Thyroid gland (tissue), 4 donors: ENCODE measurements around the gene FAM171A1. TPM values are rescaled to one million over a fixed set of nuclear protein-coding genes. Genes with fewer than 3 reads are reported as not detected.

Experiments
- DNase-seq, 2 donors: peaks; one replicate each; pipeline ENCODE4 v3.0.0-alpha.2; 2019
- H3K27ac ChIP-seq, 3 donors: fragments of 200-600 bp; sonication (generic); 1 replicate in 2 of 3; 2 replicates in 1 of 3; pipeline ENCODE4 v1.5.1; 2016 to 2019; ENCODE audit warnings: mild to moderate bottlenecking in 1 of 3, moderate library complexity in 1 of 3
- H3K27me3 ChIP-seq: fragments of 200-600 bp; sonication (generic); one replicate; pipeline ENCODE4 v1.5.1; 2019
- H3K36me3 ChIP-seq, 2 donors: fragments of 200-600 bp; sonication (generic); one replicate each; pipeline ENCODE4 v1.5.1; 2016 to 2019
- H3K4me1 ChIP-seq, 2 donors: fragments of 200-600 bp; sonication (generic); one replicate each; pipeline ENCODE4 v1.5.1; 2017 to 2019
- H3K4me3 ChIP-seq, 3 donors: fragments of 200-600 bp; sonication (generic); replicated peaks in 1 of 3; 1 replicate in 2 of 3; 2 replicates in 1 of 3; pipeline ENCODE4 v1.5.1; 2016; ENCODE audit warnings: mild to moderate bottlenecking in 1 of 3
- H3K9me3 ChIP-seq: fragments of 200-600 bp; sonication (generic); one replicate; pipeline ENCODE4 v1.5.1; 2017
- POLR2A ChIP-seq, 2 donors: fragments of 450-650 bp; IDR thresholded peaks; one replicate each; pipeline ENCODE4 v1.6.1; 2017; ENCODE audit warnings: antibody characterized with exemption in 2 of 2, mild to moderate bottlenecking in 2 of 2, moderate library complexity in 1 of 2
- WGBS, 2 donors: methylation state at CpG; one replicate each; pipeline ENCODE4 v1.1.5; 2017; 5-methylcytosine and 5-hydroxymethylcytosine counted together
- intact Hi-C: fragments of 100-400 bp; cut with DNase I; formaldehyde crosslinking; loops from one replicate; pipeline ENCODE4 v1.15.1; 2023
- total RNA-seq, 4 donors: library from RNA; depleted of rRNA; stranded (reverse); fragments of >200 nt; gene quantifications; one replicate each; pipeline ENCODE4 v1.2.3, GENCODE V29; 2016
- TF ChIP-seq, protein P1 (sequence below), 6 experiments: fragments of 200-600 bp in 3 of 6; fragments of 450-650 bp in 3 of 6; sonication (generic) in 3 of 6; IDR thresholded peaks; one replicate each; pipeline ENCODE4 v1.5.1; 2016 to 2019; ENCODE audit warnings: antibody characterized with exemption in 6 of 6, mild to moderate bottlenecking in 2 of 6, inconsistent platforms in 1 of 6, moderate library complexity in 1 of 6

FAM171A1 gene
- total RNA-seq, 4 donors from 2014 or later: 10.2 to 14.9 (median 13.3) TPM

DNA sequence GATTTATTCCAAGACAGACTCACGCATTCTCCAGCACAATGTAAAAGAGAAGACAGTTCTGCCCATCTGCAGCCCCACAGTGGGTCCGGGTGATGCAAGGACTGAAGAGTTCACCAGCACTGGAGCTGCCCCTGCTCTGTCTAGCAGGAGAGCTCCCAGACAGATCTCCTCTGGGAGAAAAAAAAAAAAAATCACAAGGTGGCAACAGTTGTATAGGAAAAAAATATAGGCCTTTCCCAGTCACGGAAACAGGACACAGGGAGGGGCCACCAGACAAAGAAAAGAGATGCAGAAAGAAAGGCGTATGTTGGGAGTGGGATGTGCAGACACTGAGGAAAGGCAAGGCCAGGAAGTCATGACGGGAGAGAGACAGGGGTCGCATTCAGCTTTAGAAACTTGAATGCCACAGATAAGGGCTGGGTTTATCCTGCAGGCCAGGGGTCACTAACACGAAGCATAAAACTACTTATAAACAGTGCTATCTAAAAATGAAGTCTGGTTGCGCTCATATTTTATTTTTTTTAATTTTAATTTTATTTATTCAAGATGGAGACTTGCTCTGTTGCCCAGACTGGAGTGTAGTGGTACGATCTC, 54.1 kb downstream of the FAM171A1 start:
- no peak overlapping the region for H3K4me3 ChIP-seq
- DNase-seq: no peak
- no peak overlapping the region for H3K27ac ChIP-seq
- intact Hi-C loops: no loop called here
- TF ChIP-seq, protein P1, sequence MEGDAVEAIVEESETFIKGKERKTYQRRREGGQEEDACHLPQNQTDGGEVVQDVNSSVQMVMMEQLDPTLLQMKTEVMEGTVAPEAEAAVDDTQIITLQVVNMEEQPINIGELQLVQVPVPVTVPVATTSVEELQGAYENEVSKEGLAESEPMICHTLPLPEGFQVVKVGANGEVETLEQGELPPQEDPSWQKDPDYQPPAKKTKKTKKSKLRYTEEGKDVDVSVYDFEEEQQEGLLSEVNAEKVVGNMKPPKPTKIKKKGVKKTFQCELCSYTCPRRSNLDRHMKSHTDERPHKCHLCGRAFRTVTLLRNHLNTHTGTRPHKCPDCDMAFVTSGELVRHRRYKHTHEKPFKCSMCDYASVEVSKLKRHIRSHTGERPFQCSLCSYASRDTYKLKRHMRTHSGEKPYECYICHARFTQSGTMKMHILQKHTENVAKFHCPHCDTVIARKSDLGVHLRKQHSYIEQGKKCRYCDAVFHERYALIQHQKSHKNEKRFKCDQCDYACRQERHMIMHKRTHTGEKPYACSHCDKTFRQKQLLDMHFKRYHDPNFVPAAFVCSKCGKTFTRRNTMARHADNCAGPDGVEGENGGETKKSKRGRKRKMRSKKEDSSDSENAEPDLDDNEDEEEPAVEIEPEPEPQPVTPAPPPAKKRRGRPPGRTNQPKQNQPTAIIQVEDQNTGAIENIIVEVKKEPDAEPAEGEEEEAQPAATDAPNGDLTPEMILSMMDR (IDR thresholded peaks at IDR 0.05): no peak
- no peak for TF ChIP-seq POLR2A (IDR thresholded peaks at IDR 0.05)
- H3K27me3 ChIP-seq: no peaks in the 10 kb centered on the region
- H3K36me3 ChIP-seq: no peaks in the 10 kb centered on the region
- 89 to 91% methylated on average over 9 of the region's 9 CpGs for WGBS, 2 donors
- peaks cover 8 to 14% of the 10 kb centered on the region in 2 donors for H3K4me1 ChIP-seq
- no peaks in the 10 kb centered on the region for H3K9me3 ChIP-seq

DNA sequence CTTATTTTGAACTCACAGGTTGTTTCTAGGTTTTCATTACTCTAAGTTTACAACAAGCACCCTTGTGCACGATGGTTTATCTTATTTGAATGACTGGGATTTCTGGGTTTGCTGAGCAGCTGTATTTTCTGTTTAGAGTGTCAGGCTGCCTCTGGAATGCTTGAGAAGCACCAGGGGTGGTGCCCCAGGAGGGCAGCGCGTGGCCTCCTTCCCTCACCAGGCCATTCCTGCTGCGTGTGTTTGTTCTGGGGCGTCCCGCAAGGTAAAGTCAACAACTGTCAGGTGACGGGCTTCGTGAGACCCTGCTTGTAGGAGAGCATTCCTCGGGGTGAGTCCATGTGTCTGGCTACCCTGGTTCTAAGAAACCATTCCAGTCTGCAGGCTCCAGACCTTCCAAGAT, 54.9 kb downstream of the FAM171A1 start:
- Histone ChIP-seq H3K27me3 (no peaks in the 10 kb centered on the region), H3K4me3 (no peak overlapping the region), H3K4me1 (peaks cover 6 to 8% of the 10 kb centered on the region in 2 donors), H3K9me3 (no peaks in the 10 kb centered on the region), H3K27ac (no peak overlapping the region), H3K36me3 (no peaks in the 10 kb centered on the region)
- DNase-seq: peak in 1 of 2 donors; percentile 13
- intact Hi-C loops: no loop called here
- no peak for TF ChIP-seq POLR2A (IDR thresholded peaks at IDR 0.05)
- TF ChIP-seq, protein P1 (IDR thresholded peaks at IDR 0.05): no peak
- 36 to 53% methylated on average over 9 of the region's 9 CpGs for WGBS, 2 donors

- TF ChIP-seq, protein P1 (IDR thresholded peaks at IDR 0.05): no peak
- TF ChIP-seq POLR2A (IDR thresholded peaks at IDR 0.05): no peak
- DNase-seq: no peak
- Histone ChIP-seq H3K27ac (no peak overlapping the region), H3K27me3 (no peaks in the 10 kb centered on the region), H3K4me3 (no peak overlapping the region), H3K9me3 (no peaks in the 10 kb centered on the region), H3K36me3 (no peaks in the 10 kb centered on the region), H3K4me1 (peaks cover 12 to 16% of the 10 kb centered on the region in 2 donors)
- WGBS, 2 donors: 91 to 92% methylated on average over 8 of the region's 8 CpGs
- intact Hi-C loops: no loop called here
These were observed 55.8 kb downstream of the FAM171A1 start for GRCh38 chr10:15315286-15315685.

DNA sequence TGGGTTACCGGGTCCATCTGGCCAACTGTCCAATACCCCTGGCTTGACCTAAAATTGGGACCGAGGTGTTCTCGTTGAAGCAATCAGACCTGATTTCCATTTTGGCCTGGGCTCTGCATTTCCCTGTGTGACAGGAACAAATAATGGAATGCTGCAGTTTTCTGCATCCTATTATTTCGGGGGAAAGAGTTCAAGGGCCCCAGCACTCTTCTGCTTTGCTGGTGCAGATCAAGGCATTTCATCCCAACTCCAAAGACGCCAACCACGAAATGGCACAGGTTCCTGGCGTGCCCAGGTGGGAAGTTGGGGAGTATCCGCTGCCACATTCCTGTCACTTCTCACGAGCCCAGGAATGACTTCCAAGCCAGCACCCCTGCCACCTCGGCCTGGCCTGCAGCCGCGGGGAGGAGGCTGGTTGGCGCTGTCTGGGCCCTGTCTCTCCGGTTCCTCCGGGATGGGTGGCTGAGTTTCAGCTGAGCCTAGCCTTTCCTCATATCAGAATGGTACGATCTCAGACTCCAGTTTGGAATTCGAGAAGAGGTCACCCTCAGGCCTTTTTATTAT, 56.5 kb downstream of the FAM171A1 start:
- Histone ChIP-seq H3K4me1 (peaks cover 16 to 18% of the 10 kb centered on the region in 2 donors), H3K36me3 (no peaks in the 10 kb centered on the region), H3K9me3 (no peaks in the 10 kb centered on the region), H3K4me3 (no peak overlapping the region), H3K27ac (no peak overlapping the region), H3K27me3 (no peaks in the 10 kb centered on the region)
- WGBS, 2 donors: 90 to 93% methylated on average over 10 to 17 of the region's 17 CpGs
- TF ChIP-seq POLR2A (IDR thresholded peaks at IDR 0.05): no peak
- TF ChIP-seq, protein P1 (IDR thresholded peaks at IDR 0.05): no peak
- intact Hi-C loops: no loop called here
- DNase-seq: no peak

DNA sequence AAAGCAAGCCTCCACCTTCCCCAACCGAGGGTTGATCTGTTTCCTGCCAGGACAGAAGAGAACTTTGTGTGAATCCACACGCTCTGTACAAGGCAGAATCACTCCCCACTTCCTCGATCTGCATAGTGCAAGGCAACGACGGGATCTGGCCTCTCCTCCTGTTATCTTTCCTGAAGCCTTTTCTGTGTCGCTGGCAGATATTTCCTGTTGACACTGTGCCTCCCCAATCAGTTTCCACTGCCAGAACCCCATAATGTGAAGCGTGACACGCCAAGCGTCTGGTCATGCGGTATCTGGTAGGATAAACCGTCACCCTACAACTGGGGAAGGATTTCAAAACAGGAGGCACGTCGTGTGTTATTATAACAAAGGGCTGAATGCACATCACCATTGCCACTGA, 57.2 kb downstream of the FAM171A1 start:
- H3K27me3 ChIP-seq: no peaks in the 10 kb centered on the region
- no peaks in the 10 kb centered on the region for H3K9me3 ChIP-seq
- intact Hi-C loops: no loop called here
- peaks cover 16 to 18% of the 10 kb centered on the region in 2 donors for H3K4me1 ChIP-seq
- no peaks in the 10 kb centered on the region for H3K36me3 ChIP-seq
- TF ChIP-seq, protein P1 (IDR thresholded peaks at IDR 0.05): no peak
- TF ChIP-seq POLR2A (IDR thresholded peaks at IDR 0.05): peak in 1 of 2 donors; percentile 12
- no peak overlapping the region for H3K4me3 ChIP-seq
- DNase-seq: peak in 1 of 2 donors; percentile 15
- WGBS, 2 donors: 42 to 51% methylated on average over 13 of the region's 13 CpGs
- H3K27ac ChIP-seq: peak overlapping the region in 1 of 3 donors; percentile 50
